NT2/D1 (cell line): ENCODE measurements around the gene BICC1.

ENCODE experiments used
- DNase-seq: peaks from one replicate; pipeline ENCODE4 v3.0.0-alpha.2; 2011; ENCODE audit warnings: low read depth, low spot score
- H3K27me3 ChIP-seq: 2 replicates; pipeline ENCODE4 v1.6.0; 2011; ENCODE audit warnings: mild to moderate bottlenecking; ENCODE audit not compliant: insufficient read length, insufficient read depth
- H3K36me3 ChIP-seq: 2 replicates; pipeline ENCODE4 v1.6.1; 2011; ENCODE audit warnings: mild to moderate bottlenecking, low read length, mixed read lengths; ENCODE audit not compliant: insufficient read depth, insufficient read length
- H3K4me1 ChIP-seq: 2 replicates; pipeline ENCODE4 v1.5.1; 2011; ENCODE audit not compliant: insufficient read depth, insufficient read length
- H3K4me3 ChIP-seq: 2 replicates; pipeline ENCODE4 v1.5.1; 2011; ENCODE audit warnings: low read depth; ENCODE audit not compliant: insufficient read length
- H3K9ac ChIP-seq: 2 replicates; pipeline ENCODE4 v1.6.0; 2011; ENCODE audit warnings: low read depth; ENCODE audit not compliant: insufficient read length
- H3K9me3 ChIP-seq: 2 replicates; pipeline ENCODE4 v1.5.1; 2011; ENCODE audit warnings: mild to moderate bottlenecking, low read length; ENCODE audit not compliant: insufficient read depth
- SUZ12 ChIP-seq: IDR thresholded peaks from 2 replicates; pipeline ENCODE4 v1.6.1; 2011; ENCODE audit not compliant: insufficient read length, insufficient read depth; ENCODE audit errors: extremely low read depth
- YY1 ChIP-seq: IDR thresholded peaks from 2 replicates; pipeline ENCODE4 v1.6.1; 2011; ENCODE audit not compliant: insufficient read length, insufficient read depth
- ZNF274 ChIP-seq: IDR thresholded peaks from 2 replicates; pipeline ENCODE4 v1.6.1; 2011; ENCODE audit warnings: mild to moderate bottlenecking, low read depth, low read length

The BICC1 gene

DNA sequence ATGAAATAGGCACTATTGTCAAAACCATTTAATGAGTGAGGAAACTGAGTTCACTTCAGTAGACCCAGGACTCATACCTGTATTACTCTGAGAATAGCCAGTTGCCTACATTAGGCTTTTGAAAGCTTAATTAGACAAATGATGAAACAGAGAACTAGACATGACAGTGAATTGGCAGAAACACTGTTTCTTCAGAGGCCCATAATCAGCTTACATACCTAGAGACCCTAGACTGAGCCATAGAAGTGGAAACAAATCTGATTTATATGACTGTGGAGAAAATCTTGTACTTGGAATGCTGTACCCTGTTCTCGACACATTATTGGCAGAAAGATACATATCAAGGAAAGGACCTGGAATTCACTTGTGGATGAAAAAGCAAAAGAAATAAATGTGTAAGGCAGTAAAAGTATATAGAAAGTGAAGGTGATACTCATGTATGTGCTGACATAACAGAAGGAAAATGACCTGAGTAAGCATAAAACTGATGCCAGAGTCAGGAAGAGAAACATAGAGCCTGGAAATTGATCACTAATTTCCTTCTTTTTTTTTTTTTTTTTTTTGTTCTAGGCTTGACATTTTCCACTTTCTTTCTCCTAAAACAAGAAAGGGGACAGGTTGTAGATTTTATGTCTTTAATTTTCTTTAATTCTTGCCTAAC is 251.5 kb downstream of the BICC1 start:
- no peaks in the 10 kb centered on the region for H3K27me3 ChIP-seq
- no peaks in the 10 kb centered on the region for H3K4me1 ChIP-seq
- no peak for DNase-seq
- H3K36me3 ChIP-seq = no peaks in the 10 kb centered on the region
- no peak overlapping the region for H3K4me3 ChIP-seq
- no peaks in the 10 kb centered on the region for H3K9me3 ChIP-seq
- H3K9ac ChIP-seq = no peak overlapping the region
- TF ChIP-seq ZNF274 (no peak), SUZ12 (no peak), YY1 (no peak)

DNA sequence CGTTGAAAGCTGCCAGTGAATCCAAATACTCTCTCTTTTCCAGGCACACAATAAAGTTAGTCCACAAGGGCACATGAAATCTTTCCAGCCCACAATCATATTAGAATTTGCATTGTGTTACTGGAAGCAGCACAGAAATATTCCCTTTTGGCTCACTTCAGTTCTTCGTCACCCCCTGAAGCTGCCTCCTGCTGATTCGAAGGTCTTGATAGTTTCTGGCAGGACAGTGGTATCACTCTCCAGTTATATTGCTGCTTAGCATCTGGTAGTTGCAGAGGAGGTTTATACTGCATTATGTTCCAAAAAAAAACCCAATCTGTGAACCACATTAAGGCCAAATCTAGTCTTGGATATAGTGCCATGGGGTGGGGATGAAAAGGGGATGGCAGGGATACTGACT is 253.2 kb downstream of the BICC1 start:
- H3K27me3 ChIP-seq = no peaks in the 10 kb centered on the region
- H3K4me3 ChIP-seq = no peak overlapping the region
- no peak for DNase-seq
- no peaks in the 10 kb centered on the region for H3K9me3 ChIP-seq
- no peaks in the 10 kb centered on the region for H3K4me1 ChIP-seq
- H3K36me3 ChIP-seq = no peaks in the 10 kb centered on the region
- H3K9ac ChIP-seq = no peak overlapping the region
- TF ChIP-seq YY1 (no peak), ZNF274 (no peak), SUZ12 (no peak)

DNA sequence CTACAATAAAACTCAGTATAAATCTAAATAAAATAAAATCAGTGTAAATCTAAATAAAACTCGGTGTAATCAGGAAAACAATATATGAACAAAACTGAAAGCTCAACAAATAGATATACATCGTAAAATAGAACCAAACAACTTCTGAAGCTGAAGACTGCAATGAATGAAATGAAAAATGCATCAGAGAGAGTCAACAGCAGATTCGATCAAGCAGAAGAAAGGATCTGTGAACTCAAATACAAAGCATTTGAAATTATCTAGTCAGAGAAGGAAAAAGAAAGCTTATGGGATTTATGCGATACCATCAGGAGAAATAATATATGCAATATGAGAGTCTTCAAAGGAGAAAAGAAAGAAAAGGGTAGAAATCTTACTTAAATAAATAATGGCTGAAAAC is 255.0 kb downstream of the BICC1 start:
- TF ChIP-seq YY1 = no peak
- TF ChIP-seq ZNF274 = no peak
- no peak for TF ChIP-seq SUZ12
- no peak for DNase-seq
- Histone ChIP-seq H3K4me1 (no peaks in the 10 kb centered on the region), H3K9ac (no peak overlapping the region), H3K9me3 (no peaks in the 10 kb centered on the region), H3K4me3 (no peak overlapping the region), H3K36me3 (no peaks in the 10 kb centered on the region), H3K27me3 (no peaks in the 10 kb centered on the region)

DNA sequence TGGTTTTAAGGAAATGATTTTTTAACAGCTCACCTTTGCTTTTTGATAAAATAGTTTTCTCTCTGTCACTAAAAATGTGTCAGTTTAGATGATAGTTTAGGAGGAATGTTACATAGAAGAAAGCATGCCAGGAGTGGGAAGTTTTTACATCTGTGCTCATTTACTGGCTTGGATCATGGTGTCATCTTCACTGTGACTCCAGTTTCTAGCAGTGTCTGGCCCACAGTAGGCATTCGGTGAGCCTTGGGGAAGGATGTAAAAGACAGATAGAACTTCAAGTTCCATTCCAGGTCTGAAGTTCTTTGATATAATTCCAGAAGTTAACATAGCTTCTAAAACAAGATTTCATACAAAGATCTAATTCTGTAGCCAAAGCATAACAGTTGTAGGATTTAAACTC is 259.2 kb downstream of the BICC1 start:
- Histone ChIP-seq H3K9me3 (no peaks in the 10 kb centered on the region), H3K4me3 (no peak overlapping the region), H3K27me3 (no peaks in the 10 kb centered on the region), H3K4me1 (no peaks in the 10 kb centered on the region), H3K36me3 (no peaks in the 10 kb centered on the region), H3K9ac (no peak overlapping the region)
- TF ChIP-seq YY1 (no peak), ZNF274 (no peak), SUZ12 (no peak)
- DNase-seq = no peak

DNA sequence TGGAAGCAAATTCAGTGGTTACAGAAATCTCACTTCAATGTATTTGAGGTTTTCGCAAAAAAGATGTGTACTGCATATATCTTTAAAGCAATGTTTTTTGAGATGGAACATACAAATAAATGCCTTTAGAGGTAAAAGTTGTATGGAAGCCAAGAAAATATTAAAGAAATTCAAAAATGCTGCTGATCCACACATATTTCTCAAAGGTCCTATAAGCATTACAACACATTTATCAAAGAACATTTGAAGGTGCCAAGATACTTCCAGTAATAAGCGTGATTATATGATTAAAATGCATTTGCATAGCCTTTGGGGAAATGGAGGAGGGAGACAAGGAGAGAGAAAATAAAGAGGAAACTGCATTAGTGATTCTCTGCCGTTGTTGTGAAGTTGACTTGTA is 260.1 kb downstream of the BICC1 start:
- H3K4me1 ChIP-seq = no peaks in the 10 kb centered on the region
- H3K4me3 ChIP-seq = no peak overlapping the region
- H3K36me3 ChIP-seq = no peaks in the 10 kb centered on the region
- H3K9ac ChIP-seq = no peak overlapping the region
- H3K9me3 ChIP-seq = no peaks in the 10 kb centered on the region
- no peak for DNase-seq
- no peak for TF ChIP-seq SUZ12
- TF ChIP-seq ZNF274 = no peak
- no peak for TF ChIP-seq YY1
- H3K27me3 ChIP-seq = no peaks in the 10 kb centered on the region

DNA sequence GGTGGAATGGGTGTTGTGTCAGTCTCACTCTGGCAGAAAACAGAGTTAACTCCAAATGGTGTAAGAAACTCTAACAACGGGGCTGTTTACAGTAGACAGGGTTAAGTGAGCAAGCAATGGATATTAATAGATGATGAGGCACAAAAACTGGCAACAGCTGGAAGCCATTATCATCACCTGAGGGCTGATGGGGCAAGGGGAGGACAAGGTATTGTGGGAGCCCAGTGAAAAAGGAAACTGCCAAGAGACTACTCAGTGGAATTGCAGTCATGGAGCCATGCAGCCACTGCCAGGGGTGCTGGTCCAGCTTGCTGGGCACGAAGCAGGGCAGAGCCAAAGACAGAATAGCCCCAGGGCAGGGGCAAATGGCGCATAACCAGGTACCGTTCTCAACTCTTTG is 260.7 kb downstream of the BICC1 start:
- no peaks in the 10 kb centered on the region for H3K36me3 ChIP-seq
- no peak for DNase-seq
- H3K4me3 ChIP-seq = no peak overlapping the region
- TF ChIP-seq ZNF274 = no peak
- TF ChIP-seq YY1 = no peak
- TF ChIP-seq SUZ12 = no peak
- H3K9me3 ChIP-seq = no peaks in the 10 kb centered on the region
- H3K4me1 ChIP-seq = no peaks in the 10 kb centered on the region
- no peak overlapping the region for H3K9ac ChIP-seq
- no peaks in the 10 kb centered on the region for H3K27me3 ChIP-seq

DNA sequence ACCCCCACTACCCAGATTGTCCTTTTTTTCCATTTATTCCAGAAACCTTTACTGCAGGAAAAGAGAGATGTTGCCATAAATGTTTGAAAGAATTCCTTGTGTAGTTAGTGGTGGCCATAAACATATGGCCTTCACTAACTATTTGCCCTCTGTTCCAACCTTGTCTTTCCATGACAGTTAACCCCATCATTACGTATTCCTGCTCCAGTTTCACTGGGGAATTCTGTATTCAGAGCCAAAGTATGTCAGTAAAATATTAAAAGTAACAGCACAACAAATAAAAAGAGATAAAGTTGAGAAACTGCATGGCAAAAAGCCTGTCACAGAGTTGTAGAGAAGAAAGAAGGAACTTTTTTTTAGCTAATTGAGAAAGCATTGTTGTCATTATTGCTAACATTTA is 261.3 kb downstream of the BICC1 start:
- Histone ChIP-seq H3K9ac (no peak overlapping the region), H3K4me3 (no peak overlapping the region), H3K27me3 (no peaks in the 10 kb centered on the region), H3K36me3 (no peaks in the 10 kb centered on the region), H3K4me1 (no peaks in the 10 kb centered on the region), H3K9me3 (no peaks in the 10 kb centered on the region)
- no peak for DNase-seq
- TF ChIP-seq ZNF274 (no peak), SUZ12 (no peak), YY1 (no peak)
